CD4-positive, alpha-beta memory T cell (primary cell): Measurements from ENCODE around the gene MEGF8. TPM values are rescaled to one million over a fixed set of nuclear protein-coding genes. Genes with fewer than 3 reads are reported as not detected.

Experiments
- CTCF ChIA-PET: fragments of 350-600 bp; sonication (Branson Sonifier 250); formaldehyde crosslinking; loops from one replicate; lab custom pipeline; 2021; ENCODE audit warnings: inconsistent platforms; ENCODE audit not compliant: partially characterized antibody; lab: Charles Lee
- POLR2A ChIA-PET: fragments of 350-600 bp; sonication (Branson Sonifier 250); formaldehyde crosslinking; loops from one replicate; lab custom pipeline; 2021; ENCODE audit not compliant: partially characterized antibody; lab: Charles Lee
- DNase-seq, 5 donors: peaks; one replicate each; pipeline versions ENCODE4 v3.0.0 to v3.0.0-alpha.2; 2020 to 2022; ENCODE audit warnings: mixed read lengths in 1 of 5
- H3K27ac ChIP-seq: one replicate; pipeline ENCODE4 v1.7.0; 2013; ENCODE audit warnings: low read depth, low read length
- H3K27me3 ChIP-seq: 2 replicates; pipeline ENCODE4 v1.7.0; 2013; ENCODE audit warnings: mild to moderate bottlenecking, low read length, moderate library complexity; ENCODE audit not compliant: insufficient read depth
- H3K36me3 ChIP-seq: 2 replicates; pipeline ENCODE4 v1.7.0; 2013; ENCODE audit warnings: mild to moderate bottlenecking, low read length, moderate library complexity; ENCODE audit not compliant: insufficient read depth
- H3K4me1 ChIP-seq: 2 replicates; pipeline ENCODE4 v1.7.0; 2013; ENCODE audit warnings: mild to moderate bottlenecking, low read length, moderate library complexity; ENCODE audit not compliant: insufficient read depth
- H3K4me3 ChIP-seq, 2 donors: one replicate each; pipeline ENCODE4 v1.7.0; 2013; ENCODE audit warnings: low read length in 2 of 2, mild to moderate bottlenecking in 1 of 2
- H3K9me3 ChIP-seq, 2 donors: one replicate each; pipeline ENCODE4 v1.7.0; 2013; ENCODE audit warnings: low read length in 2 of 2, control low read depth in 1 of 2; ENCODE audit not compliant: control insufficient read depth in 1 of 2
- H3K27ac Mint-ChIP-seq, 7 donors: one replicate each; pipeline ENCODE4 v1.8.0; 2020 to 2021; ENCODE audit warnings: mixed read lengths in 7 of 7, mild to moderate bottlenecking in 6 of 7, inconsistent platforms in 3 of 7, moderate library complexity in 3 of 7
- H3K27me3 Mint-ChIP-seq, 2 donors: one replicate each; pipeline ENCODE4 v1.8.0; 2020 to 2021; ENCODE audit warnings: mixed read lengths in 2 of 2
- H3K36me3 Mint-ChIP-seq, 2 donors: one replicate each; pipeline ENCODE4 v1.8.0; 2020 to 2021; ENCODE audit warnings: mixed read lengths in 2 of 2, inconsistent platforms in 1 of 2, mild to moderate bottlenecking in 1 of 2
- H3K4me1 Mint-ChIP-seq, 4 donors: one replicate each; pipeline ENCODE4 v1.8.0; 2020 to 2021; ENCODE audit warnings: mixed read lengths in 4 of 4, mild to moderate bottlenecking in 1 of 4
- H3K4me3 Mint-ChIP-seq, 8 donors: one replicate each; pipeline ENCODE4 v1.8.0; 2020 to 2021; ENCODE audit warnings: mixed read lengths in 8 of 8, mild to moderate bottlenecking in 7 of 8, moderate library complexity in 6 of 8, inconsistent platforms in 3 of 8
- H3K9me3 Mint-ChIP-seq, 8 donors: one replicate each; pipeline ENCODE4 v1.8.0; 2020 to 2021; ENCODE audit warnings: mixed read lengths in 8 of 8, mild to moderate bottlenecking in 5 of 8, inconsistent platforms in 3 of 8, moderate library complexity in 1 of 8
- intact Hi-C: fragments of 100-400 bp; cut with micrococcal nuclease; formaldehyde crosslinking; loops from one replicate; pipeline ENCODE4 v1.15.1; 2023
- polyA plus RNA-seq, 2 donors: library from polyadenylated mRNA; unstranded; fragments of 300-500 nt; fragmentation: Illumina TruSeq; gene quantifications; one replicate each; pipeline ENCODE4 v1.2.3, GENCODE V29; 2021
- total RNA-seq, 2 experiments: library from RNA; stranded (reverse); gene quantifications; one replicate each; pipeline ENCODE4 v1.2.3, GENCODE V29; 2021

Gene MEGF8
- total and polyA plus RNA-seq, 4 experiments from 2014 or later: 0.09 to 9.5 (median 4.5) TPM

DNA sequence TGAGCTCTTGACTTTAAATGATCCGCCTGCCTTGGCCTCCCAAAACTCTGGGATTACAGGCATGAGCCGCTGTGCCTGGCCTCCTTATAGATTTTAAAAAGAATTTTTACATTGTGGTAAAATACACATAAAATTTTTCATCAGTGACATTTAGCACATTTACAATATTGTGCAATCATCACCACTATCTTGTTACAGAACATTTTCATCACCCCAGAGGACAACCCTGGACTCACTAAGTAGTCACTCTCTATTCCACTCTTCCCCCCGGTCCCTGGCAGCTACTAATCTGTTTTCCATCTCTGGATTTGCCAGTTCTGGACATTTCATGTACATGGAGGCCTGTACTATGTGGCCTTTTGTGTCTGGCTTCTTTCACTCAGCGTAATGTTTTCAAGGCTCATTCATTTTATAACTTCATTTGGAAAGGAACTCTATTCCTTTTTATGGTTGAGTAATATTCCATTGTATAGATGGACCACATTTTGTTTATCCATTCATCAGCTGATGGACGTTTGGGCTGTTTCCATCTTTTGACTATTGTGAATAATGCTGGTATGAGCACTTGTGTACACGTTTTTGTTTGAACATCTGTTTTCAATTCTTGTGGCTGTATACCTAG lies 19.9 kb downstream of the MEGF8 start:
- Histone ChIP-seq H3K27me3 (no peaks in the 10 kb centered on the region), H3K27ac (no peak overlapping the region), H3K4me3 (no peak overlapping the region), H3K9me3 (no peaks in the 10 kb centered on the region), H3K4me1 (no peaks in the 10 kb centered on the region), H3K36me3 (no peaks in the 10 kb centered on the region)
- intact Hi-C loops: no loop called here
- ChIA-PET POLR2A (no interaction called here), CTCF (no interaction called here)
- Mint-ChIP-seq H3K36me3 (peaks cover 7 to 11% of the 10 kb centered on the region in 2 donors), H3K27me3 (no peaks in the 10 kb centered on the region), H3K27ac (no peak overlapping the region), H3K4me3 (no peak overlapping the region), H3K4me1 (no peaks in the 10 kb centered on the region), H3K9me3 (no peaks in the 10 kb centered on the region)
- no peak for DNase-seq

DNA sequence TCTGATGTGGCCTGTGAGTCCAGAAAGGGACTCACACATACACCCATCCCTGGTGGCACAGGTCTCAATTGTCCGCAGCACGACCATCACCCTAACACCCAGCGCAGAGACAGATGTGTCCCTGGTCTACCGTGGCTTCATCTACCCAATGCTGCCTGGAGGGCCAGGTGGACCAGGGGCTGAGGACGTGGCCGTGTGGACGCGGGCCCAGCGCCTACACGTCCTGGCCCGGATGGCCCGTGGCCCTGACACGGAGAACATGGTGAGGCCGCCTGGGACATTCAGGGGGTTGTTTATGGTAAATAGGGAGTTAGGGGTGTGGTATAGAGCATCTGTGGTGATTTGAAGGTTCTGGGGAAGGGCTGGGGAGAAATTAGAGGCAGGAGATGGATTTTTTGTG lies 22.8 kb downstream of the MEGF8 start:
- Histone ChIP-seq H3K9me3 (no peaks in the 10 kb centered on the region), H3K27ac (no peak overlapping the region), H3K4me1 (no peaks in the 10 kb centered on the region), H3K27me3 (no peaks in the 10 kb centered on the region), H3K36me3 (no peaks in the 10 kb centered on the region), H3K4me3 (no peak overlapping the region)
- POLR2A ChIA-PET: no interaction called here
- H3K27me3 Mint-ChIP-seq: no peaks in the 10 kb centered on the region
- peaks cover 7 to 13% of the 10 kb centered on the region in 2 donors for H3K36me3 Mint-ChIP-seq
- H3K4me1 Mint-ChIP-seq: no peaks in the 10 kb centered on the region
- CTCF ChIA-PET: no interaction called here
- no peaks in the 10 kb centered on the region for H3K9me3 Mint-ChIP-seq
- no peak overlapping the region for H3K4me3 Mint-ChIP-seq
- H3K27ac Mint-ChIP-seq: peak overlapping the region in 1 of 7 donors; percentile 57
- no peak for DNase-seq
- intact Hi-C loops: no loop called here

DNA sequence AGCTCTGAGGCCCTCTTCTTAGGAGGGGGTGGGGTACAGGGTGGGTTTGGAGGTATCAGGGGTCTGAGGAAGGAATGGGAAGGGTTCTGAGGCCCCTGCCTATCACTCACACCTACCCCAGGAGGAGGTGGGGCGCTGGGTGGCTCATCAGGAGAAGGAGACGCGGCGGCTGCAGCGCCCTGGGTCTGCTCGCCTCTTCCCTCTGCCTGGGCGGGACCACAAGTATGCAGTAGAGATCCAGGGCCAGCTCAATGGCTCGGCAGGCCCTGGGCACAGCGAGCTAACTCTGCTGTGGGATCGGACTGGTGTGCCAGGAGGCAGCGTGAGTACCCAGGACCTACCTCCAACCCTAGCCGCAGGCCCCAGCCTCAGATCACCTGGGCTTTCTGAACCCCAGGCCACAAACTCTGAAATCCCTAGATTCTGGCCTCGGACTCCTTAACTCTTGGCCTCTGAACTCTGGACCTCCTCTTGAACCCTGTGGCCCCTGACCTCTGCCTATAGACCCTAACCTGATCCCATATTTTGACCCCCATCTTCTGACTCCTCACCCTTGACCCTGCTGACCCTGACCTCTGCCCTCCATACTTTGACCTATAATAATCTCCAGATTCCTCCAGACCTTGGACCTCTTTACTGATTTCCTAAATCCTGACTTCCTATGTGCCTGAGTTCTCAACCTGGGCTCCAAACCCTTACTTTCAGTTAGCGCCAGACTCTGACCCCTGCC lies 24.1 kb downstream of the MEGF8 start:
- POLR2A ChIA-PET: no interaction called here
- H3K27ac Mint-ChIP-seq: peak overlapping the region in 1 of 7 donors; percentile 3
- no peaks in the 10 kb centered on the region for H3K27me3 Mint-ChIP-seq
- Histone ChIP-seq H3K27me3 (no peaks in the 10 kb centered on the region), H3K9me3 (no peaks in the 10 kb centered on the region), H3K36me3 (no peaks in the 10 kb centered on the region), H3K4me1 (no peaks in the 10 kb centered on the region), H3K27ac (no peak overlapping the region), H3K4me3 (no peak overlapping the region)
- CTCF ChIA-PET: no interaction called here
- H3K4me1 Mint-ChIP-seq: peaks cover 0 to 4% (median 0%) of the 10 kb centered on the region in 4 donors
- H3K4me3 Mint-ChIP-seq: no peak overlapping the region
- peaks cover 7 to 14% of the 10 kb centered on the region in 2 donors for H3K36me3 Mint-ChIP-seq
- DNase-seq: no peak
- intact Hi-C loops: no loop called here
- no peaks in the 10 kb centered on the region for H3K9me3 Mint-ChIP-seq

DNA sequence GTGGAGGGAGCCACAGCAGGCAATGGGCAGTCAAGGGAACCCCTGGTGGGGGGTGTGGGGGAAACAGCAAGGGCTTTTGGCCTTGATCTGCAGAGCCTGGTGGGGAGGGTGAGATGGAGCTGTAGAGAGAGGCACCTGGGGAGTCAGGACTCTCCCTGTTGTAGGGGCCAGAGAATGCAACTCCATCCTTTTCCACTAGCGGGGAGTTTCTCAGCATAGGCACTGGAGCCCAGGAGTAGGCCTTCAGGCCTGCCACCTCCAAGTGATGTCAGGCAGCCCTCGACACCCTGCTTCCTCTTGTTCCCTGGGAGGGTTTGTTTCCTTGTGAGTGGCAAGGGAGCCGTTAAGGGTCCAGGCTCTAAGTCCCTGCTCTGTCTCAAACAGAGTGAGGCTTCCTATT lies 25.0 kb downstream of the MEGF8 start:
- Mint-ChIP-seq H3K9me3 (no peaks in the 10 kb centered on the region), H3K27me3 (no peaks in the 10 kb centered on the region), H3K27ac (no peak overlapping the region), H3K4me3 (no peak overlapping the region), H3K4me1 (peaks cover 0 to 4% (median 0%) of the 10 kb centered on the region in 4 donors), H3K36me3 (peaks cover 4 to 12% of the 10 kb centered on the region in 2 donors)
- Histone ChIP-seq H3K9me3 (no peaks in the 10 kb centered on the region), H3K27me3 (no peaks in the 10 kb centered on the region), H3K4me1 (no peaks in the 10 kb centered on the region), H3K4me3 (no peak overlapping the region), H3K27ac (no peak overlapping the region), H3K36me3 (no peaks in the 10 kb centered on the region)
- ChIA-PET CTCF (no interaction called here), POLR2A (no interaction called here)
- no peak for DNase-seq
- intact Hi-C loops: no loop called here

DNA sequence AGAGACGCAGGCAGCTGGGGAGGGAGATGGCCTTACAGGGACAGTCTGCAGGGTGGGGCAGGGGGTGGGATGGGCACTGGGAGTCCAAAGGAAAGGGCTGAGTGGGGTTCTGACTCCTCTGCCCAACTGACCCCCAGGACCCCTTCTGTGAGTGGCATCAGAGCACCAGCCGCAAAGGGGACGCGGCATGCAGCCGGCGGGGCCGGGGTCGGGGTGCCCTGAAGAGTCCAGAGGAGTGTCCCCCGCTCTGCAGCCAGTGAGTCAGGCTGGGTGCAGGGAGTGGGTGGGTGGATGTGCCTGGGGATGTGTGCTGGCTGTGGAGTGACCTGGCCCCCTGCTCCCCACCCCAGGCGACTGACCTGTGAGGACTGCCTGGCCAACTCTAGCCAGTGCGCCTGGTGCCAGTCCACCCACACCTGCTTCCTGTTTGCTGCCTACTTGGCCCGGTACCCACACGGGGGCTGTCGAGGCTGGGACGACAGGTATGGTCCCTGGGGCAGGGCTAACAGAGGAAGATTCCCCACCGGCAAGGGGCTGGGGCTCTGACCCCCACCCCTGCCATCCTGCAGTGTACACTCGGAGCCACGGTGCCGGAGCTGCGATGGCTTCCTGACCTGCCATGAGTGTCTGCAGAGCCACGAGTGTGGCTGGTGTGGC lies 25.8 kb downstream of the MEGF8 start:
- H3K4me3 Mint-ChIP-seq: no peak overlapping the region
- no peak overlapping the region for H3K4me3 ChIP-seq
- ChIA-PET POLR2A (no interaction called here), CTCF (no interaction called here)
- no peak overlapping the region for H3K27ac Mint-ChIP-seq
- H3K36me3 Mint-ChIP-seq: peaks cover 4 to 12% of the 10 kb centered on the region in 2 donors
- peaks cover 0 to 4% (median 0%) of the 10 kb centered on the region in 4 donors for H3K4me1 Mint-ChIP-seq
- intact Hi-C loops: no loop called here
- H3K27me3 Mint-ChIP-seq: no peaks in the 10 kb centered on the region
- no peaks in the 10 kb centered on the region for H3K27me3 ChIP-seq
- no peaks in the 10 kb centered on the region for H3K36me3 ChIP-seq
- no peak for DNase-seq
- H3K9me3 Mint-ChIP-seq: no peaks in the 10 kb centered on the region
- no peaks in the 10 kb centered on the region for H3K9me3 ChIP-seq
- no peak overlapping the region for H3K27ac ChIP-seq
- H3K4me1 ChIP-seq: no peaks in the 10 kb centered on the region

DNA sequence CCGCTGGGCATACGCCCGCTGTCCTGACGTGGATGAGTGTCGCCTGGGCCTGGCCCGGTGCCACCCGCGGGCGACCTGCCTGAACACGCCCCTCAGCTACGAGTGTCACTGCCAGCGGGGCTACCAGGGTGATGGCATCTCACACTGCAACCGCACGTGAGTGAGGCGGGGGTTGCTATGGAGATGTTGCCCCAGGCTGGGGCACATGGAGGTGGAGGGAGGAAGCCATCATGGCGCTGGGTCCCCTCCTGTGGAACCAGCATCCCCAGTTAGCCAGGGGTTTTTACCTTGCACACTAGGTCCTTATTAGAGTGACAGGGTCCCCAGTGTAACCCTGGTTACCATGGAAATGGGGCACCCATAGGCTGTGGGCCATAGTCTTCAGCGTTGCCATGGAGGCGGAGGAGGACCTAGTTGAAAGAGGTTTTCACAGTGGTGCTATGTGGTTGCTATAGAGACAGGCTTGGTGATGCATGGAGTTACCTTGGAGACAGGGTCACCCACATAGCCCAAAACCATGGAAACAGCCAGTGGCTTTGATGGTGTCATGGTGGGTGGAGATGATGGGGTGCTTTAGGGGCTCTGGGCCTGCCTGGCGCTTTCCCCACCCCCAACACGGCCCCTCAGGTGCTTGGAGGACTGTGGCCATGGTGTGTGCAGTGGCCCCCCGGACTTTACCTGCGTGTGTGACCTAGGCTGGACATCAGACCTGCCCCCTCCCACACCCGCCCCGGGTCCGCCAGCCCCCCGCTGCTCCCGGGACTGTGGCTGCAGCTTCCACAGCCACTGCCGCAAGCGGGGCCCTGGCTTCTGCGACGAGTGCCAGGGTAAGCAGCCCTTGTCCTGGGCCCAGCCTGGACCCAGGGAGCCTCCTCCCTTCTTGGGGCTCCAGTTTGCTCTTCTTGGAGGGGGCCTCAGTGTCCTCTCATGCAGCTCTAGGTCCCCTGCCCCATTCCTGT lies 27.1 kb downstream of the MEGF8 start:
- Mint-ChIP-seq H3K27me3 (no peaks in the 10 kb centered on the region), H3K9me3 (no peaks in the 10 kb centered on the region), H3K4me1 (peaks cover 0 to 4% (median 0%) of the 10 kb centered on the region in 4 donors), H3K4me3 (no peak overlapping the region), H3K27ac (peak overlapping the region in 1 of 7 donors; percentile 25), H3K36me3 (peaks cover 2 to 10% of the 10 kb centered on the region in 2 donors)
- no peak overlapping the region for H3K27ac ChIP-seq
- no peaks in the 10 kb centered on the region for H3K36me3 ChIP-seq
- intact Hi-C loops: no loop called here
- ChIA-PET CTCF (no interaction called here), POLR2A (no interaction called here)
- H3K4me3 ChIP-seq: no peak overlapping the region
- no peaks in the 10 kb centered on the region for H3K9me3 ChIP-seq
- peak in 1 of 5 donors; percentile 6 for DNase-seq
- no peaks in the 10 kb centered on the region for H3K27me3 ChIP-seq
- H3K4me1 ChIP-seq: no peaks in the 10 kb centered on the region
